ENCODE data around the gene FOXD3.

The FOXD3 gene

DNA sequence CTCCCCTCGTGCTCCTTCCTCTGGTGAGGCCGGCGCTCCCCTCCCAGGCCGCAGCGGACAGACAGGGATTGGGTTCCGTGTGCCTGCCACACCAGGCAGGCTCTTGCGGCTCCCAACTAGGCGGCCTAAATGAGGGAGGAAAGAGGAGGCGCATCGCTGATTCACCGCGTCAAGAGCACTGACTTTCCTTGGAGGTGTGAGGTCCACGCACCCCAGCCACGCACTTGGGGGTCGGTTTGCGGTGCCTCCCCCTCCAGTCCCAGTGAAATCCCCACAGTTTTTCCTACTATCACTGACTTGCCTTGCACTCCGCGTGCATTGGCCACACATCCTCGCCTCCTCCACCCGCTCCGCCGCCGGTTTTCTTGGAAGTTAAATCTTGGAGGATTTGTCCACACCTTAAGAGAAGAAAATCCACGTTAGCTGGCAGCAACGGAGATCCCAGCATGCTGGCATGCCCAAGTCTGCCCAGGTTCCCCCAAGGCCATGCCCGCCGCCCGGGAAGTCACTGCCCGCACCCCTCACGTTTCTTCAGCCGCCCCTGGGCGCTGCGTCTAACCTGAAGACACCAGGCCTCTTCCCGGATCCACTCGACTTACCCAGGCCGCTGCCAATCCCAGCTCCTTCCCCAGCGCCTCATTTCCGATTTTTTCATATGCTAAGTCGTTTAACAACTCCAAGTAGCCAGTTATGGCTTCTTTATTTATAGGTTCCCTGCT lies 1.1 kb upstream of the FOXD3 start:
- Histone ChIP-seq H3K9me3 (ENCODE audit: control insufficient read depth, low read length) (peaks cover 17% of the 10 kb centered on the region), H3K36me3 (ENCODE audit: control insufficient read depth, insufficient read depth, low read length) (no peaks in the 10 kb centered on the region), H3K4me1 (ENCODE audit: control insufficient read depth, insufficient read depth, low read length, poor library complexity, severe bottlenecking) (peaks cover 34% of the 10 kb centered on the region), H3K4me3 (ENCODE audit: insufficient read depth, low read depth, low read length, poor library complexity, severe bottlenecking) (no peak overlapping the region), H3K27me3 (replicated peaks; ENCODE audit: control insufficient read depth, insufficient read depth, low read length, poor library complexity, severe bottlenecking) (peaks cover 90% of the 10 kb centered on the region), H3K27ac (ENCODE audit: insufficient read depth, low read length, poor library complexity, severe bottlenecking) (no peak overlapping the region)
- DNase-seq, result no peak

GRCh38 chr1:63321785-63322113 lies 618 bp upstream of the FOXD3 start:
- H3K4me3 ChIP-seq (ENCODE audit: insufficient read depth, low read depth, low read length, poor library complexity, severe bottlenecking), result peak overlapping the region; percentile 53
- H3K27ac ChIP-seq (ENCODE audit: insufficient read depth, low read length, poor library complexity, severe bottlenecking), result no peak overlapping the region
- H3K36me3 ChIP-seq (ENCODE audit: control insufficient read depth, insufficient read depth, low read length), result no peaks in the 10 kb centered on the region
- peaks cover 32% of the 10 kb centered on the region for H3K4me1 ChIP-seq (ENCODE audit: control insufficient read depth, insufficient read depth, low read length, poor library complexity, severe bottlenecking)
- peaks cover 17% of the 10 kb centered on the region for H3K9me3 ChIP-seq (ENCODE audit: control insufficient read depth, low read length)
- H3K27me3 ChIP-seq (replicated peaks; ENCODE audit: control insufficient read depth, insufficient read depth, low read length, poor library complexity, severe bottlenecking), result peaks cover 90% of the 10 kb centered on the region
- no peak for DNase-seq

DNA sequence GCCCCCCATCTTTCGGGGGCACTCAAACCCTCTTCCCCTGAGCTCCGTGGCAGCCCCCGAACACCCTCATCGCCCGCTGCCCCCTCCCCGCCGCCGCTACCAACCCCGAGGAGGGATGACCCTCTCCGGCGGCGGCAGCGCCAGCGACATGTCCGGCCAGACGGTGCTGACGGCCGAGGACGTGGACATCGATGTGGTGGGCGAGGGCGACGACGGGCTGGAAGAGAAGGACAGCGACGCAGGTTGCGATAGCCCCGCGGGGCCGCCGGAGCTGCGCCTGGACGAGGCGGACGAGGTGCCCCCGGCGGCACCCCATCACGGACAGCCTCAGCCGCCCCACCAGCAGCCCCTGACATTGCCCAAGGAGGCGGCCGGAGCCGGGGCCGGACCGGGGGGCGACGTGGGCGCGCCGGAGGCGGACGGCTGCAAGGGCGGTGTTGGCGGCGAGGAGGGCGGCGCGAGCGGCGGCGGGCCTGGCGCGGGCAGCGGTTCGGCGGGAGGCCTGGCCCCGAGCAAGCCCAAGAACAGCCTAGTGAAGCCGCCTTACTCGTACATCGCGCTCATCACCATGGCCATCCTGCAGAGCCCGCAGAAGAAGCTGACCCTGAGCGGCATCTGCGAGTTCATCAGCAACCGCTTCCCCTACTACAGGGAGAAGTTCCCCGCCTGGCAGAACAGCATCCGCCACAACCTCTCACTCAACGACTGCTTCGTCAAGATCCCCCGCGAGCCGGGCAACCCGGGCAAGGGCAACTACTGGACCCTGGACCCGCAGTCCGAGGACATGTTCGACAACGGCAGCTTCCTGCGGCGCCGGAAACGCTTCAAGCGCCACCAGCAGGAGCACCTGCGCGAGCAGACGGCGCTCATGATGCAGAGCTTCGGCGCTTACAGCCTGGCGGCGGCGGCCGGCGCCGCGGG lies 837 bp downstream of the FOXD3 start:
- peak overlapping the region; percentile 53 for H3K4me3 ChIP-seq (ENCODE audit: insufficient read depth, low read depth, low read length, poor library complexity, severe bottlenecking)
- no peaks in the 10 kb centered on the region for H3K36me3 ChIP-seq (ENCODE audit: control insufficient read depth, insufficient read depth, low read length)
- H3K4me1 ChIP-seq (ENCODE audit: control insufficient read depth, insufficient read depth, low read length, poor library complexity, severe bottlenecking), result peaks cover 21% of the 10 kb centered on the region
- peaks cover 17% of the 10 kb centered on the region for H3K9me3 ChIP-seq (ENCODE audit: control insufficient read depth, low read length)
- no peak overlapping the region for H3K27ac ChIP-seq (ENCODE audit: insufficient read depth, low read length, poor library complexity, severe bottlenecking)
- peak; percentile 9 to 27 (median 23) for DNase-seq
- peaks cover 90% of the 10 kb centered on the region for H3K27me3 ChIP-seq (replicated peaks; ENCODE audit: control insufficient read depth, insufficient read depth, low read length, poor library complexity, severe bottlenecking)

- Histone ChIP-seq H3K4me3 (ENCODE audit: insufficient read depth, low read depth, low read length, poor library complexity, severe bottlenecking) (peak overlapping the region; percentile 45), H3K36me3 (ENCODE audit: control insufficient read depth, insufficient read depth, low read length) (no peaks in the 10 kb centered on the region), H3K4me1 (ENCODE audit: control insufficient read depth, insufficient read depth, low read length, poor library complexity, severe bottlenecking) (peaks cover 21% of the 10 kb centered on the region), H3K27me3 (replicated peaks; ENCODE audit: control insufficient read depth, insufficient read depth, low read length, poor library complexity, severe bottlenecking) (peaks cover 89% of the 10 kb centered on the region), H3K9me3 (ENCODE audit: control insufficient read depth, low read length) (peaks cover 13% of the 10 kb centered on the region), H3K27ac (ENCODE audit: insufficient read depth, low read length, poor library complexity, severe bottlenecking) (no peak overlapping the region)
- DNase-seq, result no peak
These were observed 1.8 kb downstream of the FOXD3 start for GRCh38 chr1:63323865-63324778.

DNA sequence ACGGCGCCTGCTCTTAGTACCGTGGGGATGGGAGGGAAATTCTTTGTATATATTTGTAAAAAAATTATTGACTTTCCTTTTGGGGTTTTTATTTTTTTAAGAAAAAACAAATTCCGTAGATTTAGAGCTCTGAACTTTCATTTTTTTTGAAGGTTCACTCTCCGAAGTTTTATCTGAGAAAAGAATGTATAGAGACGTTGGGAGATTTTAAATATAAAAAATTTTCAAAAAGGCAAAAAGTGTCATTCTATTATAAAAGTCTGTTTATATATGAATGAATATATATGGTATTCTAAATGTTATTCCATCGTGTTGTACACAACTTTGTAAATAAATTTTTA lies 2.4 kb downstream of the FOXD3 start:
- Histone ChIP-seq H3K27me3 (replicated peaks; ENCODE audit: control insufficient read depth, insufficient read depth, low read length, poor library complexity, severe bottlenecking) (peaks cover 89% of the 10 kb centered on the region), H3K36me3 (ENCODE audit: control insufficient read depth, insufficient read depth, low read length) (no peaks in the 10 kb centered on the region), H3K4me3 (ENCODE audit: insufficient read depth, low read depth, low read length, poor library complexity, severe bottlenecking) (no peak overlapping the region), H3K4me1 (ENCODE audit: control insufficient read depth, insufficient read depth, low read length, poor library complexity, severe bottlenecking) (peaks cover 25% of the 10 kb centered on the region), H3K27ac (ENCODE audit: insufficient read depth, low read length, poor library complexity, severe bottlenecking) (no peak overlapping the region), H3K9me3 (ENCODE audit: control insufficient read depth, low read length) (peaks cover 7% of the 10 kb centered on the region)
- DNase-seq, result no peak

- DNase-seq, result no peak
- no peak overlapping the region for H3K4me3 ChIP-seq (ENCODE audit: insufficient read depth, low read depth, low read length, poor library complexity, severe bottlenecking)
- H3K27me3 ChIP-seq (replicated peaks; ENCODE audit: control insufficient read depth, insufficient read depth, low read length, poor library complexity, severe bottlenecking), result peaks cover 90% of the 10 kb centered on the region
- peaks cover under 1% of the 10 kb centered on the region for H3K9me3 ChIP-seq (ENCODE audit: control insufficient read depth, low read length)
- H3K36me3 ChIP-seq (ENCODE audit: control insufficient read depth, insufficient read depth, low read length), result no peaks in the 10 kb centered on the region
- no peak overlapping the region for H3K27ac ChIP-seq (ENCODE audit: insufficient read depth, low read length, poor library complexity, severe bottlenecking)
- H3K4me1 ChIP-seq (ENCODE audit: control insufficient read depth, insufficient read depth, low read length, poor library complexity, severe bottlenecking), result peaks cover 29% of the 10 kb centered on the region
These were observed 3.1 kb downstream of the FOXD3 start for GRCh38 chr1:63325279-63325985.

DNA sequence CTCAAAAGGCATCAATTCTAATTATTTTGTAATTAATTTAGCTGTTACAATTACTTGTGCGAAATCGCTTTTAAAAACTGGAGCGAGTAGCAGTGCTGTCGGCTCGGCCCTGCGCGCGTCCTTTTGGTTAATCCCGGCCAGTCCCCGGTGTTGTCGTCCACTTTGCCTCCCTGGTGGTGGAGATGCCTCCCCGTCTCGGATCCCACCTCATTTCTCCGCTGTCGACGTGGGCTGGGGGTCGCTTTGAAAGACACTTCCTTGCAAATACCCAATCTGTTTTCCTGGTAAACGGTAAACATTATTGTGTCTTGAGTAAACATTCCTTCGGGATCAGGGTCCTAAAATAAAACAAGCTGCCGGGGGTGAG lies 3.7 kb downstream of the FOXD3 start:
- H3K27ac ChIP-seq (ENCODE audit: insufficient read depth, low read length, poor library complexity, severe bottlenecking), result no peak overlapping the region
- no peaks in the 10 kb centered on the region for H3K36me3 ChIP-seq (ENCODE audit: control insufficient read depth, insufficient read depth, low read length)
- H3K9me3 ChIP-seq (ENCODE audit: control insufficient read depth, low read length), result no peaks in the 10 kb centered on the region
- H3K27me3 ChIP-seq (replicated peaks; ENCODE audit: control insufficient read depth, insufficient read depth, low read length, poor library complexity, severe bottlenecking), result peaks cover 86% of the 10 kb centered on the region
- DNase-seq, result no peak
- no peak overlapping the region for H3K4me3 ChIP-seq (ENCODE audit: insufficient read depth, low read depth, low read length, poor library complexity, severe bottlenecking)
- peaks cover 29% of the 10 kb centered on the region for H3K4me1 ChIP-seq (ENCODE audit: control insufficient read depth, insufficient read depth, low read length, poor library complexity, severe bottlenecking)

GRCh38 chr1:63326473-63327380 lies 4.4 kb downstream of the FOXD3 start:
- Histone ChIP-seq H3K27me3 (replicated peaks; ENCODE audit: control insufficient read depth, insufficient read depth, low read length, poor library complexity, severe bottlenecking) (peaks cover 82% of the 10 kb centered on the region), H3K27ac (ENCODE audit: insufficient read depth, low read length, poor library complexity, severe bottlenecking) (no peak overlapping the region), H3K36me3 (ENCODE audit: control insufficient read depth, insufficient read depth, low read length) (no peaks in the 10 kb centered on the region), H3K9me3 (ENCODE audit: control insufficient read depth, low read length) (no peaks in the 10 kb centered on the region), H3K4me3 (ENCODE audit: insufficient read depth, low read depth, low read length, poor library complexity, severe bottlenecking) (no peak overlapping the region), H3K4me1 (ENCODE audit: control insufficient read depth, insufficient read depth, low read length, poor library complexity, severe bottlenecking) (peaks cover 29% of the 10 kb centered on the region)
- DNase-seq, result no peak
